HUES64 (cell line): ENCODE measurements around the gene CCDC192.
A peak's percentile ranks its signal among the peaks of the same experiment; 100 is the strongest.

Source experiments
- H3K27ac ChIP-seq: 2 replicates; pipeline ENCODE4 v1.7.0; 2013; ENCODE audit warnings: low read depth, low read length, inconsistent platforms
- H3K27me3 ChIP-seq: 2 replicates; pipeline ENCODE4 v1.6.1; 2013; ENCODE audit warnings: mild to moderate bottlenecking, low read length; ENCODE audit not compliant: insufficient read depth
- H3K36me3 ChIP-seq: 2 replicates; pipeline ENCODE4 v1.6.1; 2013; ENCODE audit warnings: mild to moderate bottlenecking, low read length; ENCODE audit not compliant: insufficient read depth
- H3K4me1 ChIP-seq: 2 replicates; pipeline ENCODE4 v1.6.1; 2013; ENCODE audit warnings: mild to moderate bottlenecking, low read length, moderate library complexity; ENCODE audit not compliant: insufficient read depth
- H3K4me3 ChIP-seq: 2 replicates; pipeline ENCODE4 v1.5.1; 2013; ENCODE audit warnings: mild to moderate bottlenecking, low read length, moderate library complexity
- H3K9ac ChIP-seq: 2 replicates; pipeline ENCODE4 v1.6.1; 2013; ENCODE audit warnings: mild to moderate bottlenecking, low read depth, low read length
- H3K9me3 ChIP-seq: 2 replicates; pipeline ENCODE4 v1.6.1; 2013; ENCODE audit warnings: low read depth, low read length; ENCODE audit not compliant: insufficient read depth
- WGBS: fragments of 150-250, 120-280 bp; methylation state at CpG from one replicate; pipeline ENCODE4 v1.1.7; 2013; ENCODE audit warnings: missing lambda C conversion rate; 5-methylcytosine and 5-hydroxymethylcytosine counted together

CCDC192 gene

GRCh38 chr5:127793052-127793451 lies 89.9 kb downstream of the CCDC192 start:
- Histone ChIP-seq H3K4me1 (no peaks in the 10 kb centered on the region), H3K36me3 (no peaks in the 10 kb centered on the region), H3K9ac (no peak overlapping the region), H3K27me3 (no peaks in the 10 kb centered on the region), H3K27ac (no peak overlapping the region), H3K4me3 (no peak overlapping the region), H3K9me3 (peaks cover 8% of the 10 kb centered on the region)

GRCh38 chr5:127793879-127794278 lies 90.7 kb downstream of the CCDC192 start:
- H3K27ac ChIP-seq = no peak overlapping the region
- H3K36me3 ChIP-seq = no peaks in the 10 kb centered on the region
- no peak overlapping the region for H3K9ac ChIP-seq
- H3K27me3 ChIP-seq = no peaks in the 10 kb centered on the region
- H3K4me3 ChIP-seq = no peak overlapping the region
- H3K9me3 ChIP-seq = peaks cover 8% of the 10 kb centered on the region
- 96% methylated on average over 4 of the region's 4 CpGs for WGBS
- H3K4me1 ChIP-seq = no peaks in the 10 kb centered on the region

GRCh38 chr5:127796211-127796610 lies 93.0 kb downstream of the CCDC192 start:
- H3K36me3 ChIP-seq = no peaks in the 10 kb centered on the region
- no peak overlapping the region for H3K9ac ChIP-seq
- no peaks in the 10 kb centered on the region for H3K4me1 ChIP-seq
- H3K4me3 ChIP-seq = no peak overlapping the region
- peaks cover 4% of the 10 kb centered on the region for H3K9me3 ChIP-seq
- H3K27me3 ChIP-seq = no peaks in the 10 kb centered on the region
- no peak overlapping the region for H3K27ac ChIP-seq

- Histone ChIP-seq H3K27me3 (no peaks in the 10 kb centered on the region), H3K9ac (no peak overlapping the region), H3K27ac (no peak overlapping the region), H3K4me1 (no peaks in the 10 kb centered on the region), H3K36me3 (no peaks in the 10 kb centered on the region), H3K9me3 (no peaks in the 10 kb centered on the region), H3K4me3 (no peak overlapping the region)
- no CpG with 5 or more reads among the region's 2 CpGs for WGBS
Observed at GRCh38 chr5:127799293-127799905, 96.2 kb downstream of the CCDC192 start.

GRCh38 chr5:127801751-127802476 lies 98.7 kb downstream of the CCDC192 start:
- Histone ChIP-seq H3K4me3 (no peak overlapping the region), H3K27me3 (no peaks in the 10 kb centered on the region), H3K36me3 (no peaks in the 10 kb centered on the region), H3K9me3 (no peaks in the 10 kb centered on the region), H3K9ac (no peak overlapping the region), H3K4me1 (no peaks in the 10 kb centered on the region), H3K27ac (no peak overlapping the region)
- 95% methylated on average over 2 of the region's 2 CpGs for whole genome bisulfite sequencing

- Histone ChIP-seq H3K4me1 (no peaks in the 10 kb centered on the region), H3K27me3 (no peaks in the 10 kb centered on the region), H3K9ac (no peak overlapping the region), H3K9me3 (no peaks in the 10 kb centered on the region), H3K4me3 (no peak overlapping the region), H3K27ac (no peak overlapping the region), H3K36me3 (no peaks in the 10 kb centered on the region)
- WGBS = 89% methylated on average over 2 of the region's 3 CpGs
Observed at GRCh38 chr5:127802477-127802865, 99.3 kb downstream of the CCDC192 start.

- H3K4me3 ChIP-seq = no peak overlapping the region
- H3K36me3 ChIP-seq = no peaks in the 10 kb centered on the region
- H3K9me3 ChIP-seq = no peaks in the 10 kb centered on the region
- H3K27ac ChIP-seq = no peak overlapping the region
- H3K9ac ChIP-seq = no peak overlapping the region
- H3K27me3 ChIP-seq = no peaks in the 10 kb centered on the region
- H3K4me1 ChIP-seq = peaks cover 15% of the 10 kb centered on the region
- 77% methylated on average over 6 of the region's 6 CpGs for WGBS
Observed at GRCh38 chr5:127804886-127805426, 101.8 kb downstream of the CCDC192 start.

GRCh38 chr5:127805448-127805847 lies 102.3 kb downstream of the CCDC192 start:
- Histone ChIP-seq H3K9ac (no peak overlapping the region), H3K9me3 (no peaks in the 10 kb centered on the region), H3K27ac (no peak overlapping the region), H3K4me3 (no peak overlapping the region), H3K4me1 (peaks cover 20% of the 10 kb centered on the region), H3K27me3 (no peaks in the 10 kb centered on the region), H3K36me3 (no peaks in the 10 kb centered on the region)
- WGBS = 100% methylated on average over 1 of the region's 1 CpG

- H3K4me3 ChIP-seq = no peak overlapping the region
- H3K27ac ChIP-seq = no peak overlapping the region
- H3K4me1 ChIP-seq = peaks cover 26% of the 10 kb centered on the region
- no peak overlapping the region for H3K9ac ChIP-seq
- no peaks in the 10 kb centered on the region for H3K9me3 ChIP-seq
- H3K27me3 ChIP-seq = no peaks in the 10 kb centered on the region
- no peaks in the 10 kb centered on the region for H3K36me3 ChIP-seq
- WGBS = 98% methylated on average over 3 of the region's 3 CpGs
Observed at GRCh38 chr5:127806776-127807175, 103.6 kb downstream of the CCDC192 start.

- Histone ChIP-seq H3K9me3 (no peaks in the 10 kb centered on the region), H3K9ac (no peak overlapping the region), H3K27me3 (no peaks in the 10 kb centered on the region), H3K27ac (peak overlapping the region; percentile 79; the same call in 1 of the 2 replicates), H3K36me3 (no peaks in the 10 kb centered on the region), H3K4me1 (peaks cover 46% of the 10 kb centered on the region), H3K4me3 (no peak overlapping the region)
- 100% methylated on average over 1 of the region's 1 CpG for WGBS
Observed at GRCh38 chr5:127809533-127809932, 106.3 kb downstream of the CCDC192 start.

- peak overlapping the region; percentile 79; the same call in 1 of the 2 replicates for H3K27ac ChIP-seq
- H3K36me3 ChIP-seq = no peaks in the 10 kb centered on the region
- no peaks in the 10 kb centered on the region for H3K27me3 ChIP-seq
- H3K4me1 ChIP-seq = peaks cover 49% of the 10 kb centered on the region
- no peaks in the 10 kb centered on the region for H3K9me3 ChIP-seq
- H3K9ac ChIP-seq = no peak overlapping the region
- 83% methylated on average over 1 of the region's 1 CpG for WGBS
- H3K4me3 ChIP-seq = no peak overlapping the region
Observed at GRCh38 chr5:127810017-127810416, 106.8 kb downstream of the CCDC192 start.
